Stimulated activated naive B cell treated with anti-CD40 and anti-IgM and Interleukin-4, amounts not matched to agents 10 μg/mL and 1 μg/mL and 100 μg/mL, for 72 hours (primary cell): ENCODE data around the gene FRYL.
"Not testable (repeated sequence)": the region's sequence is repeated elsewhere in the genome, so short reads cannot be mapped to it uniquely, and the experiment has no call there.

ENCODE experiments used
- ATAC-seq, 2 donors: fragments of 150-1000 bp; cut with Tn5 transposase; replicated peaks; 2 replicates each; pipeline ENCODE4 v1.10.0; 2021; ENCODE audit warnings: moderate library complexity in 1 of 2
- DNase-seq: peaks from one replicate; pipeline ENCODE4 v3.0.0; 2021
- H3K27ac Mint-ChIP-seq: one replicate; pipeline ENCODE4 v1.8.0; 2022; ENCODE audit warnings: mild to moderate bottlenecking, mixed read lengths
- H3K27me3 Mint-ChIP-seq, 2 donors: one replicate each; pipeline ENCODE4 v1.8.0; 2022; ENCODE audit warnings: mixed read lengths in 2 of 2
- H3K36me3 Mint-ChIP-seq, 2 donors: one replicate each; pipeline ENCODE4 v1.8.0; 2022; ENCODE audit warnings: mixed read lengths in 2 of 2, mild to moderate bottlenecking in 1 of 2
- H3K4me1 Mint-ChIP-seq, 2 donors: one replicate each; pipeline ENCODE4 v1.8.0; 2022; ENCODE audit warnings: mixed read lengths in 2 of 2, mild to moderate bottlenecking in 1 of 2
- H3K4me3 Mint-ChIP-seq, 2 donors: one replicate each; pipeline ENCODE4 v1.8.0; 2022; ENCODE audit warnings: mild to moderate bottlenecking in 2 of 2, mixed read lengths in 2 of 2, moderate library complexity in 1 of 2
- H3K9me3 Mint-ChIP-seq, 2 donors: one replicate each; pipeline ENCODE4 v1.8.0; 2022; ENCODE audit warnings: mixed read lengths in 2 of 2, mild to moderate bottlenecking in 1 of 2

Gene FRYL

GRCh38 chr4:48748949-48749596 lies 31.0 kb downstream of the FRYL start:
- Mint-ChIP-seq H3K9me3 (peaks cover 2 to 10% of the 10 kb centered on the region in 2 donors), H3K4me1 (peaks cover 45 to 77% of the 10 kb centered on the region in 2 donors), H3K27ac (no peak overlapping the region), H3K36me3 (peaks cover 6 to 30% of the 10 kb centered on the region in 2 donors), H3K27me3 (no peaks in the 10 kb centered on the region), H3K4me3 (no peak overlapping the region)
- peak in 1 of 2 donors; percentile 8 for ATAC-seq
- no peak for DNase-seq

GRCh38 chr4:48746608-48747362 lies 33.3 kb downstream of the FRYL start:
- ATAC-seq (no peak), DNase-seq (no peak)
- H3K4me3 Mint-ChIP-seq = no peak overlapping the region
- peaks cover 6 to 36% of the 10 kb centered on the region in 2 donors for H3K36me3 Mint-ChIP-seq
- H3K27me3 Mint-ChIP-seq = no peaks in the 10 kb centered on the region
- peaks cover 2 to 10% of the 10 kb centered on the region in 2 donors for H3K9me3 Mint-ChIP-seq
- H3K27ac Mint-ChIP-seq = peak overlapping the region; percentile 31
- peaks cover 39 to 77% of the 10 kb centered on the region in 2 donors for H3K4me1 Mint-ChIP-seq

GRCh38 chr4:48745223-48745622 lies 34.9 kb downstream of the FRYL start:
- ATAC-seq, H3K27me3 Mint-ChIP-seq, H3K27ac Mint-ChIP-seq, H3K4me3 Mint-ChIP-seq, DNase-seq, H3K9me3 Mint-ChIP-seq: not testable (repeated sequence)
- Mint-ChIP-seq H3K4me1 (peaks cover 30 to 73% of the 10 kb centered on the region in 2 donors), H3K36me3 (peaks cover 6 to 32% of the 10 kb centered on the region in 2 donors)

- Mint-ChIP-seq H3K4me1 (peaks cover 27 to 73% of the 10 kb centered on the region in 2 donors), H3K9me3 (peaks cover 0 to 3% of the 10 kb centered on the region in 2 donors), H3K27me3 (no peaks in the 10 kb centered on the region), H3K27ac (no peak overlapping the region), H3K36me3 (peaks cover 5 to 25% of the 10 kb centered on the region in 2 donors), H3K4me3 (no peak overlapping the region)
- ATAC-seq (peak in 1 of 2 donors; percentile 46), DNase-seq (no peak)
These were observed 37.7 kb downstream of the FRYL start for GRCh38 chr4:48742412-48742811.

GRCh38 chr4:48739560-48740019 lies 40.5 kb downstream of the FRYL start:
- DNase-seq (no peak), ATAC-seq (no peak)
- Mint-ChIP-seq H3K4me3 (no peak overlapping the region), H3K27me3 (no peaks in the 10 kb centered on the region), H3K9me3 (peaks cover 4 to 6% of the 10 kb centered on the region in 2 donors), H3K4me1 (peaks cover 21 to 71% of the 10 kb centered on the region in 2 donors), H3K36me3 (peaks cover 2 to 16% of the 10 kb centered on the region in 2 donors), H3K27ac (no peak overlapping the region)

GRCh38 chr4:48738856-48739255 lies 41.2 kb downstream of the FRYL start:
- peaks cover 4 to 6% of the 10 kb centered on the region in 2 donors for H3K9me3 Mint-ChIP-seq
- H3K4me3 Mint-ChIP-seq = no peak overlapping the region
- no peaks in the 10 kb centered on the region for H3K27me3 Mint-ChIP-seq
- peaks cover 25 to 71% of the 10 kb centered on the region in 2 donors for H3K4me1 Mint-ChIP-seq
- H3K36me3 Mint-ChIP-seq = peaks cover 2 to 17% of the 10 kb centered on the region in 2 donors
- no peak overlapping the region for H3K27ac Mint-ChIP-seq
- DNase-seq = no peak
- no peak for ATAC-seq

- not testable (repeated sequence) for ATAC-seq, H3K27ac Mint-ChIP-seq, H3K27me3 Mint-ChIP-seq, H3K4me3 Mint-ChIP-seq, DNase-seq
- Mint-ChIP-seq H3K36me3 (peaks cover 18 to 48% of the 10 kb centered on the region in 2 donors), H3K9me3 (peaks cover 12 to 16% of the 10 kb centered on the region in 2 donors), H3K4me1 (peaks cover 60 to 93% of the 10 kb centered on the region in 2 donors)
These were observed 51.1 kb downstream of the FRYL start for GRCh38 chr4:48728906-48729496.

- Mint-ChIP-seq H3K27me3 (no peaks in the 10 kb centered on the region), H3K36me3 (peaks cover 18 to 48% of the 10 kb centered on the region in 2 donors), H3K4me1 (peaks cover 61 to 96% of the 10 kb centered on the region in 2 donors), H3K9me3 (peaks cover 12 to 20% of the 10 kb centered on the region in 2 donors), H3K27ac (no peak overlapping the region), H3K4me3 (no peak overlapping the region)
- no peak for DNase-seq
- no peak for ATAC-seq
These were observed 52.2 kb downstream of the FRYL start for GRCh38 chr4:48727666-48728459.

- peaks cover 4 to 13% of the 10 kb centered on the region in 2 donors for H3K9me3 Mint-ChIP-seq
- H3K4me1 Mint-ChIP-seq = peaks cover 51 to 86% of the 10 kb centered on the region in 2 donors
- DNase-seq (no peak), ATAC-seq (no peak)
- H3K4me3 Mint-ChIP-seq = no peak overlapping the region
- H3K27me3 Mint-ChIP-seq = no peaks in the 10 kb centered on the region
- no peak overlapping the region for H3K27ac Mint-ChIP-seq
- peaks cover 18 to 36% of the 10 kb centered on the region in 2 donors for H3K36me3 Mint-ChIP-seq
These were observed 54.7 kb downstream of the FRYL start for GRCh38 chr4:48725414-48725813.

GRCh38 chr4:48722509-48723446 lies 57.3 kb downstream of the FRYL start:
- no peak overlapping the region for H3K27ac Mint-ChIP-seq
- peaks cover 29 to 60% of the 10 kb centered on the region in 2 donors for H3K4me1 Mint-ChIP-seq
- no peak overlapping the region for H3K4me3 Mint-ChIP-seq
- no peaks in the 10 kb centered on the region for H3K27me3 Mint-ChIP-seq
- H3K9me3 Mint-ChIP-seq = peaks cover 0 to 8% of the 10 kb centered on the region in 2 donors
- no peak for ATAC-seq
- DNase-seq = no peak
- H3K36me3 Mint-ChIP-seq = peaks cover 9 to 19% of the 10 kb centered on the region in 2 donors

- peaks cover 0 to 10% of the 10 kb centered on the region in 2 donors for H3K9me3 Mint-ChIP-seq
- no peaks in the 10 kb centered on the region for H3K27me3 Mint-ChIP-seq
- no peak overlapping the region for H3K27ac Mint-ChIP-seq
- no peak overlapping the region for H3K4me3 Mint-ChIP-seq
- ATAC-seq (no peak), DNase-seq (no peak)
- peaks cover 16 to 37% of the 10 kb centered on the region in 2 donors for H3K4me1 Mint-ChIP-seq
- peaks cover 13 to 19% of the 10 kb centered on the region in 2 donors for H3K36me3 Mint-ChIP-seq
These were observed 59.6 kb downstream of the FRYL start for GRCh38 chr4:48720459-48720858.

- H3K27ac Mint-ChIP-seq = no peak overlapping the region
- H3K4me3 Mint-ChIP-seq = no peak overlapping the region
- peaks cover 9 to 17% of the 10 kb centered on the region in 2 donors for H3K36me3 Mint-ChIP-seq
- ATAC-seq = no peak
- peaks cover 11 to 22% of the 10 kb centered on the region in 2 donors for H3K4me1 Mint-ChIP-seq
- no peak for DNase-seq
- peaks cover 0 to 8% of the 10 kb centered on the region in 2 donors for H3K9me3 Mint-ChIP-seq
- no peaks in the 10 kb centered on the region for H3K27me3 Mint-ChIP-seq
These were observed 61.1 kb downstream of the FRYL start for GRCh38 chr4:48718818-48719465.
